HG03520 (cell line): ENCODE results near the gene TAS2R9.
"Not testable (repeated sequence)": the region's sequence is repeated elsewhere in the genome, so short reads cannot be mapped to it uniquely, and the experiment has no call there.

Experiments
- ATAC-seq: cut with Tn5 transposase; IDR thresholded peaks from one replicate; pipeline ENCODE4 v1.9.1; 2021; ENCODE audit warnings: mild to moderate bottlenecking, moderate library complexity; ENCODE audit not compliant: unreplicated experiment

Gene TAS2R9, protein sequence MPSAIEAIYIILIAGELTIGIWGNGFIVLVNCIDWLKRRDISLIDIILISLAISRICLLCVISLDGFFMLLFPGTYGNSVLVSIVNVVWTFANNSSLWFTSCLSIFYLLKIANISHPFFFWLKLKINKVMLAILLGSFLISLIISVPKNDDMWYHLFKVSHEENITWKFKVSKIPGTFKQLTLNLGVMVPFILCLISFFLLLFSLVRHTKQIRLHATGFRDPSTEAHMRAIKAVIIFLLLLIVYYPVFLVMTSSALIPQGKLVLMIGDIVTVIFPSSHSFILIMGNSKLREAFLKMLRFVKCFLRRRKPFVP

DNA sequence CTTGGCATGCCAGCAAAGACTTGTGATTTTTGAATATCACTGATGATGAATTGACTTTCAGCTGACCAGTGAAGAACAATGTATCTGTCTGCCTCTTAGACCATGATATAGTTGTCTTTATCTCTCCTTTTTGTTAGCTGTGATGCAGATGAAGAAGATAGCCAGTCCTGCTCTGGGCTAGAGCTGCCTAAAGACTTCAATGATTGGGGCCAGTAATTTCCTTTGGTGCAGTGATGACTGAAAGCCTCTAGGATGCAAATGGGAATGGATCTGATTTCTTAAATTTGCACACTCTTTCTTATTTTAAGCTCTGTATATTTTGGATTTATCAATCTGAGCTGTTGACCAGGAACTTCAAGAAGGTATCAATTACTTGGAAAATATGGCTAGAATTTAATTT, at the start of gene TAS2R9:
Gene TAS2R9, minus strand, starts transcription at position 101 of the 400 bp plus-strand sequence. Its CDS starts 93 bp downstream, at position 8.
- no peak for ATAC-seq

DNA sequence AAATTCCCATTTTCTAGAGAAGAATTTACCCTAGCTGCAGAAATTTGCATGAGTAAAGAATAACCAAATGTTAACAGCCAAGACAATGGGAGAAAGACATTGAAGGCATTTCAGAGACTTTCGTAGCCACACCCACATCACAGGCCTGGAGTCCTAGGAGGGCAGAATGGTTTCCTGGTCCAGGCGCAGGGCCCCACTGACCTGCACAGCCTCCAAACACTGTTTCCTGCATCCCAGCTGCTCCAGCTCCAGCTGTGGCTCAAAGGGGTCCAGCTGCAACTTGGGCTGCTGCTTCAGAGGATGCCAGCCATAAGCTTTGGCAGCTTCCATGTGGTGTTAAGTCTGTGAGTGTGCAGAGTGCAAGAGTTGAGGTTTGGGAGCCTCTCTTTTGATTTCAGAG, 45.8 kb upstream of the TAS2R9 start:
- no peak for ATAC-seq

DNA sequence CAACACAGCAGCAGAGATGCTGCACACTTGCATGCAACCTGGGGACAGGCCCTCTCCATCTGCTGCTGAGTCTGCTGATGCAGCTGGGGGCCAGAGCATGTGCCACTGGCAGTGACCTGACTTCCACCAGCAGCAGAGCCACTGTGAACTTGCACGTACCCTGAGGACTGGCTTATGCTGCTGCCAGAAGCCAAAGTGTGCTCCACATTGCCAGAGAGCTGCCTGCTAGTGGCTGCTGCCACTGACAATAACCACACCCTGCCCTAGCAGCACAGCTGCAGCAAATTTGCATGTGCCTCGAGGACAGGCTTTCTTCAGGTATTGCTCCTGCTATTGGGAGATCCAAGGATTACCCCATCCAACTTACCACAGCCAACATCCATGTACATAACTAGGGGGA, 43.8 kb upstream of the TAS2R9 start:
- no peak for ATAC-seq

DNA sequence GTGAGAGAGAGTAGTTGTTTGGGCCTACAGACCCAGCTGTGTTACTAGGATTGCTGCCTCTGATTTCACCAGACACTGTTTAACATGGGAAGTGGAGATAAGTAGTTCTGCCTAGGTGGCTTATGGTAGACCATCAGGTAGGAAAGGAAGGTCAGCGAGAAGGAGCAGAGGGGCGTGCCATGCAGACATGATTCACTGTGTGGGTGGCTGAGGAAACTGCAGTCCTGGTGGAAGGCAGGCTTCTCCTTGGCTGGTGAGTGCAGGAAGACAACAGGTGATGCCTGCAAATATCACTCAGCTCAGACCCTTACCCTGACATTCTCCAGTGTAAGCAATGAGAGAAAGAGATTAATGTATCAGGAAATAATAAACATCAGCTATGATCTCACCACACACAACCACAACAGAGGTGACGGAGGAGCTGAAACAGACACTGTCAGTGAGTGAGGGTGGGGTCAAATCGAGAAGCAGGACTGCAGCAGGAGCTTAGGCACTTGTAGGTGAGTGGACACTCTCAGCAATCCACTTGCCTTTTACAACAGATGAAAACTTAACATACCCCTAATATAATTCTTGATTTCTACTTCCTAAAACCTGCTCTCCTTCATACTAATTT, 41.4 kb upstream of the TAS2R9 start:
- no peak for ATAC-seq

DNA sequence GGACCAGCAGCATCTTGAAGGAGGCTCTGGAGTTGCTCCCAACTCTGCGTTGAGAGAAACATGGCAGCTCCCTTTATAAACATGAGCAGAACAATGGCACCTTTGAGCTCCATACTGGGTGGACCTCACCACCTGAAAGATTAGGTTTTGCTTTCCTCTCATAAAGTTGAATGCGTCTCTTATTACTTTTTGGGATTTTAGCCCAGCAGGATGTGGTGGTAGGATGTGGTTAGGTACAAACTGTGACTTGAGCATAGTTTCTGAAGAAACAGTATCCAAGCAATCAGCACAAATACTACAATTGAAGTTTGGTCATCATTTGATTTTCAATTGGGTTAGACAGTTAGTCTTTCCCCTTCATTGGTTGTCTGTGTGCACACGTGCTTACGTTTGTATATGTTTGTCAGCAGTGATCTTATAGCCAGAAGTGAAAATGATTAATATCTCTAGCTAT, 39.5 kb upstream of the TAS2R9 start, which contains the start of gene PRR4:
Gene PRR4, minus strand, starts transcription at position 51 of the 454 bp plus-strand sequence. Its CDS starts 38 bp downstream, at position 13.
- no peak for ATAC-seq

DNA sequence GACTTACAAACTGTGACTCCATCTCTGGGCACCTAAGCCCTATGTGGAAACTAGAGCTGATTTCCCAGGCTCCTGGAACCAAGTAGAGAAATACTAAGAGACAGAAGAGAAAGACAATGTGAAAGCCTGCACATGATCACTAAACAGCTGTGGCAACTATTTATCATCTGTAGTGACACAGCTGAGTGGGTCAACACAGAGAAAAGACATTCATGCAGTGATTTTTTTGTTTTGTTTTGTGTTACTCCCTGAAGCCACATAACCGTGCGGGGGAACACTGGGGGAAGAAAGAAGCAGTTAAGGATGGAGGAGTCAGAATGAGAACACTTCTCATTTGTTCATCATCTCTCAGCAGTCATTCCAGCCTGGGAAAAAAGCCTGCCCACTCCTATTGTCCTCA, 37.8 kb upstream of the TAS2R9 start:
- ATAC-seq = no peak

DNA sequence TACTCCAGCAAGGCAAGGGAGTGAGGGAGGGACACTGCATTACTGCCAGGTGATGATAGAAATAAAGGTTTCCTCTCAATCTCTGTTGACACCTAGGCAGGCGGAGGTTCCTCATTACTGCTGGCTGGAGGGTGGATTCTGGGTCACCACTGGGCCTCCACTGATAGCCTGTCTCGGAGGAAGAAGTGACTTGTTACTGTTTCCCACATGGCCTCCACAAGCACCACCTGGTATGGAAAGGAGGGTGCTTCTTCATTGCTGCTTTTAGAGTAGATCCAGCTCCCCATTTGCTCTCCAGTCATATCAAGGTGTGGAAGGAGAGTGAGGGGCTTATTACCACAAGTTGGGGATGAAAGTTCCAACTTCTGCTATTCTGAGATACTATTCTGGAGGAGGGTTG, 32.9 kb upstream of the TAS2R9 start:
- no peak for ATAC-seq

DNA sequence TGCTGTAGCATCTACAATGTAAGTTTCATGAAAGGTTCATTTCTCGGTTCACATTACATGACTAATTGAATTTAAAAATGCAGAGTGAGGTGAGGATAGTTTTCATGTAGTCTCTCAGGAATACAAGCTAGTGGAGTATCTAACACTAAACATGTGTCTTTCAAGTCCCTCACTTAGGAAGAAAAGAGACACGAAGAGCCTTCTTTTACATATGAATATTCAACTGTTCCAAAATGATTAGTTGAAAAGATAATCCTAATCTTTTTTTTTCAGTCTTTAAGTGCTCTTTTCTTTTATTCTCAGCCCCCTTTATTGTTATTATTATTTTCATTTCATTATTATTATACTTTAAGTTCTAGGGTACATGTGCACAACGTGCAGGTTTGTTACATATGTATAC, 28.5 kb upstream of the TAS2R9 start:
- ATAC-seq = no peak

DNA sequence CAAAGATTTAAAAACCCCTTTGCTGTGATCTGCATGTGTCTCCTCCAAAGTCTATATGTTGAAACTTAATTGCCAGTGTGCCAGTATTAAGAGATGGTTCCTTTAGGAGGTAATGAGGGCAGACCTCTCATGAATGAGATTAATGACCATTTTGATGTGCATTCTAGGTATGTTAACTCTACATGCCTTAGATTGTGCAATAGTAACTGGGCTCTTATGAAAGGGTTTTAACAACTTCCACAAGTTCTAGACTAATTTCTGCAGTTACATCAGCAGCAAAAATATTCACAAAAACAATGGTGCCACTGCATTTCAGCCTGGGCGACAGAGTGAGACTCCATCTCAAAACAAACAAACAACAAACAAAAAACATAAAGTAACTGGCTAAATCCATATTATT, 20.0 kb upstream of the TAS2R9 start:
- ATAC-seq = no peak

DNA sequence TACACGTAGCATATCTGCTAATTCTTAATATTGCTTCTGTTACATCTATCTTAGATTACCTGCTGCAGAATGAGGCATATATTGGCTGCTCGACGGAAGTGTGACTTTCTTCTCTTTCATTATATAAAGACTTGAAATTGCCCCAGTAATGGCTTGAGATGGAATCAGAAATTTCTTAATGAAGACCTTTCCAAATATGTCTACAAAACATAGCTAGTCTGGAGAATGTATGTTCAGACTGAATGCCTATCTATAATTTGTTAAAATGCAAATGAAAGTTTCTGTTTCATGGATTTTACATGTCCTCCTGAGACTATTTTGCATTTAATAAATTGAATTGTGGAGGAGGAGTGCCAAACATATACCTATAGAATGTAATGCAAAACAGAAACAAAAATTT, 16.3 kb upstream of the TAS2R9 start, which contains the start of gene TAS2R10:
Gene TAS2R10, minus strand, starts transcription at position 101 of the 400 bp plus-strand sequence. Its CDS starts 89 bp downstream, at position 12.
- ATAC-seq = no peak

DNA sequence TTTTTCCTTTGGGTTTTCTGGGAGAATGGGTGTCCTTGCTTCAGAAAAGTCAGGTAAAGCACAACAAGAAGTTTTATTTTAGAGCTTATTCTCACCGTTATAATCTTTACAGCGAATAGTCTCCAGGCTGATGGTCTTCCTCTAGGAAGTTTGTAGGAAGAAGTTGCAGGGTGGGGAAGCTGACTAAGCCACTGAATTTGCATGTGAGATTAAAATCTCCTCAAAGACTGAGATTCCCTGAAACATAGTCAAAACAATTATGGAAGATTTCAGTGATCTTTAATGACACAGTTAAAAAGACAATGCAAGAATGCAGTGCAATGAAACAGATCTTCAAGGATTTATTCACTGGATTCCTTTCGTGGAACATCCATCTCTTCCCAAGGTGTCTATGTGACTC, 15.0 kb upstream of the TAS2R9 start:
- ATAC-seq = no peak

DNA sequence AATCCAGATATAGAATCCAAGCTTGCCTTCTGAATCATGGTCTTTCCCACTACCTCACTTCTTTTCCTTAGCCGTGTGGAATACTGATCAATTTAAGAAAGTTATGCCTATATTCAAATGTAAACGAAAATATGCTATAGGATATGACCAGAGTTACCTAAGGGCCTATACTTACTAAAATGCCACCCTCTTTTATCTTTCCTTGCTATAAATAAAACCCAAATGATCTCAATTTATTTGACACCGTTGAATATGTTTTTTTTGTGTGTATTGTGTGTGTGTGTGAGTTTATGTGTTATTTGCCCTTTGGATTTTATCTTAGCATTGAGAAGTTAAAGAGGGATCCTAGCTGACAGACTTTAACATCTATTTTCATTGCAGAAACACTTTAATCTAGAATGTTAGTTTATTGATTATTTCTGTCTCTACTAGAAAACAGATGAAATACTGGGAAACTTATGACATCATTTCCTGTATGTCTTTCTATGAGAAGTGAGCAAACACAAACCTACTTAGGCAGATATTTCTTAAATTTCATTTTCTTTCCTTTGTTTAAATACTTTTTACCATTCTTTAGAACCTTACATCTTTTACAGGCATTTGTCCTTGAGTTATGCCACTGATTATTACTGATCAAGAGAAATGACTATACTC, 2.0 kb upstream of the TAS2R9 start:
- ATAC-seq = no peak

DNA sequence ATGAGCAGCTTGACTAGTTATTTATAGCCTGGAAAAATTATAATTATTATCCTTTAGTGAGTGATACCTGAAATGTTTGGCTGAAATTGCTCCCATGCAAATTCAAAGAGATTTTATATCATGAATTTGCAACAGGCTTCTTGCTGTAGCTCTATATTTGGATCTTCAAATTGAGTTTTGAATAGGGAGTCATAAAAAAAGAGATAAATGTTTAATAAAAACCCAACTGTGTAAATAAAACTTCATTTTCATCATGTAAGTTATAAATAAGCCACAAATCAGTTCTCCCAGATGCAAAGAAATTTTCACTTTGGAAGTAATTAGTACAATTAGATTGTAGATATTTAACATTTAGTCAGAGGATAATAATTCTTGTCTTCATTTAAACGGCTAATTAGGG, 2.8 kb downstream of the TAS2R9 start, which contains the start of gene TAS2R8:
Gene TAS2R8, minus strand, starts transcription at position 101 of the 400 bp plus-strand sequence. CDS start 306 bp downstream, outside the sequence.
- no peak for ATAC-seq

DNA sequence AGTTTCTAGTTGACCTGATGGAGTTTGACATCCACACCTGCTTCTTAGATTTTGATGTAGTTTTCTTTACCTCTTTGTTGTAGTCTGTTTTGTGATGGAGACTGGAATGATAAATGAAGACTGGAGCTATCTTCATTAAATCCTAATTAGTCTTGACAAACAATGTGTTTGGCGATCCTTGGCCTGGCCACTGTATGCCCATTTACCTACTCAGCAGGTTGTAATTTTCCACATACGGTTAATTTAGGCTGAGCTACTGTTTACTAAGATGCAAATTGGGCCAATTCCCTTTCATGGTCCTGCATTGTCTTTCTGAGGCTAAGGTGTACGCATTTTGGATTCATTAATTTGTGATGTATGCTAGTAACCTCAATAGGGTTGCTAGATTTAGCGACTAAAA, 7.4 kb downstream of the TAS2R9 start, which contains the start of gene TAS2R7:
Gene TAS2R7, minus strand, starts transcription at position 41 of the 400 bp plus-strand sequence. CDS start 57 bp downstream, outside the sequence.
- no peak for ATAC-seq

DNA sequence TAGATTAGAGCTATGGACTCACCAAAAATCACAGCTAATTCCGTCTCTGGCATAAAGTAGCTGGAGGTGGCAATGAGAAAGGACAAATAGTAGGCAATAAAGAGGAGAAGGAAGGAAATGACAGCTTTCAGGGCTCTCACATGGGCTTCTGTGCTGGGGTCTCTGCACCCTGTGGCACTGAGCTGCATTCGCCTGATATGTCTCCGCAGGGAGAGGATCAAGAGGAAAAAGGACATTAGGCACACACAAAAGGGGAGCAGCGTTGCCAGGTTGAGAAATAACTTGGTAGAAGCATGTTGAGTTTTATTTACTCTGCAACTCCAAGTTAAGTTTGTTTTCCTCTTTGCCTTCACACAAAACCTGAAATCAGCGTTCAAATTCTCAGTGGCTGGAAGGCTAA, 8.2 kb downstream of the TAS2R9 start:
- no peak for ATAC-seq

DNA sequence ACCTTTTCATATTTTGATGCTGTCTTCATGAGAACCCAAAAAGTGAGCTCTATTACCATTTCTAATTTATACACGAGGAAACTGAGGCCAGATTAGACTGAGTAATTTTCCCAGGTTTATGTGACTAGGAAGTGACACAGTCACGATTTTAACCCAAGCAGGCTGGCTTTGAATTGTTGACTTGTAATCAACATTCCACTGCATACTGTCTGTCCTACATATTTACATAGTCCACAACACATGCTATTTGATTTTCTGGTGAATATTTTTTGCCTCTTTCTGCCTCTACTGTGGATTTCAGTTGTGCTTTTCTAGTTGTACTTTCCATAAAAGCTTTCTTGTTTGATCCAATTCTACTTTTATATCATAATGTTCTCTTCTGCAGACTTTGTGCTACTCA, 15.7 kb downstream of the TAS2R9 start:
- no peak for ATAC-seq

DNA sequence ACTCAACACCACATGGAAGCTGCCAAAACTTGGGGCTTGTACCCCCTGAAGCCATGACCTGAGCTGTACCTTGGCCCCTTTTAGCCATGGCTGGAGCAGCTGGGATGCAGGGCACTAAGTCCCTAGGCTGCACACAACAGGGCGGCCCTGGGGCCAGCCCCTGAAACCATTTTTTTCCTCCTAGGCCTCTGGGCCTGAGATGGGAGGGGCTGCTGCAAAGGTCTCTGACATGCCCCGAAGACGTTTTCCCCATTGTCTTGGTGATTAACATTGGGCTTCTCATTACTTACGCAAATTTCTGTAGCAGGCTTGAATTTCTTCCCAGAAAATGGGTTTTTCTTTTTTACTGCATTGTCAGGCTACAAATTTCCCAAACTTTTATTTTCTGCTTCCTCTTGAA, 18.2 kb downstream of the TAS2R9 start:
- not testable (repeated sequence) for ATAC-seq

DNA sequence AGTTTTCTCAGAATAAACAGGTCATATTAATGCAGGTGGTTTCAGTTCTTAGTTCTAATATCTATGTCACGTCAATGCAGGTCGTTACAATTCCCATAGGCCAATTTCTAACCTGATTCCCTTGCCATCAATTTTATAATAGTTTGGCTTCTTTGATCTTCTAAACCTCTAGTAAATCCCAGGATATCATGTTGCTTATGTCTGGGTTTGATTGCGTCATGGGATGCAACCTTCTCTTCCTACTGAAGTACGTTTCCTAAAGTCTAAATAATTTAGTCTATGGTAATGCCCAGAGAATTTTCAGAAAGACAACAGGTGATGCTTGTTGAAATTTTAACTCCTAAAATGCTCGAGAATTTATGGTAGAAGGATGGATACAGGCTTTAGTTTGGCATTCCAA, 26.7 kb downstream of the TAS2R9 start:
- ATAC-seq = no peak

DNA sequence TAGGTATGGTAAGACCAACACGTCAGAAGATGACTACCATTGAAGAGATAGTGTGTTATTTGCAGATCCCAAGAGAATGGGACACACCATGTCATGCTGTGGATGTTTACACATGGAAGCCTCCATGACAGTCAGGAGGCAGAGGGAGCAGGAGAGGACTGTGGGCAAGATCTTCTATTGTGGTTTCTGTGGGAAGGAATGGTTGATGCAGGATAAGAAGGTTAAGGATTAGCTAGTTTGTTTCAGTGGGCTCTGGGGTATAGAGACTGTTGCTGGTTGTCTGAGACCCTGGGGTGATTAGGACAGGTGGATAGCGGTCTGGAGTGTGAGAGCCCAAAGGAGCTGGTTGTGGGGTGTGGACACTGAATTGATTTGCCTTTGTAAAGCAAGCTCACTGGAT, 30.9 kb downstream of the TAS2R9 start:
- ATAC-seq = no peak

DNA sequence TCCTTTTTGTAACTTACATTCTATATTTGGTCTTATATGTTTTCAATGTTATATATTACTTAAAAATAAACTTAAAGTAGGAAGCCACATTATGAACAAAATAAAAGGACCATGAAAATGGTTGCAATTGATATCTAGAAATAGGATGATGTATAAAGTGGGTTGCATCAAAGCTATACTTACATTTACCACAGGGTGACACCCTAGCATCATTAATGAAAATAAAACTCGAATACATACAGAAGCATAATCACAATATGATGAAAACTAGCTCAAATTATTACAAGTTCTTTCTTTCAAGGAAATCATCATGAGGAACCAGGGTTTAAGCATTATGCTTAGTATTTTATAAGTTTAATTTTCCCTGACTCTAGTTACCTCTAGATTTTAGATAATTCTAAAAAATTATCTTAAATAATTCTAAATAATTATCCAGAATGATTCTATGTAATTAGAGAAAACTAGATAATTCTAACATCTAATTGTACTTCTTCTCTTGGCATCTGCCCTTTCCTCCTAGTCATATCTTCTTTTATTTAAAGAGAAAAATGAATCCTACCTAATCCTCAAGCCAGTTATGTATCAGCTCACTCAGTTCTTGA, 38.7 kb downstream of the TAS2R9 start:
- ATAC-seq = no peak

DNA sequence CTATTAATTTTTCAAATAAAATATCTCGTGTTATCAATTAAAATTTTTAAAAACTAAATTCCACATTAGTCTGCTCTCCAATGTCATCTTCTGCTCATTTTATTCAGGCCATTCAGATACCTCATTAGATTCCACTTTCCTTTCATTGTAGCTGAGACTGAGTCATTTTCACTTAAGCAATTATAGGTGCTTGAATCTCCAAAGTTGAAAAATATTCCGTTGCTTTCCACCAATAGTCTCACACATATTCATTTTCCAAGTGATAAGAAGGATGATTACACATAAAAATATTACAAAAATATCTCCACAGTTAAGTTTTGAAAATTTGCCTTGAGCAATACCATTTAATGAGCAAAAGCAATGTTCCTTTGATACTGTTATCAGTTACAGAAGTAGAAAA, 50.3 kb downstream of the TAS2R9 start:
- no peak for ATAC-seq
